ENCODE data around the gene MRPL41.
A peak's percentile ranks its signal among the peaks of the same experiment; 100 is the strongest.
"Not testable (repeated sequence)": the region's sequence is repeated elsewhere in the genome, so short reads cannot be mapped to it uniquely, and the experiment has no call there.

The MRPL41 gene

GRCh38 chr9:137522746-137523455, 28.8 kb upstream of the MRPL41 start:
- no peak for DNase-seq
- no peak for ATAC-seq

GRCh38 chr9:137524161-137524980, 27.3 kb upstream of the MRPL41 start:
- ATAC-seq (no peak), DNase-seq (no peak)

- ATAC-seq (no peak), DNase-seq (no peak)
Observed at GRCh38 chr9:137524981-137525317, 26.7 kb upstream of the MRPL41 start.

- ATAC-seq: no peak
Observed at GRCh38 chr9:137530331-137530730, 21.3 kb upstream of the MRPL41 start.

GRCh38 chr9:137531099-137531765, 20.4 kb upstream of the MRPL41 start:
- ATAC-seq: no peak
- no peak for DNase-seq

More at GRCh38 chr9:137530331-137530730, 21.3 kb upstream of the MRPL41 start:
- DNase-seq: no peak

- not testable (repeated sequence) for ATAC-seq, DNase-seq
Observed at GRCh38 chr9:137532891-137533468, 18.7 kb upstream of the MRPL41 start.

GRCh38 chr9:137534256-137535119, 17.2 kb upstream of the MRPL41 start:
- DNase-seq (peak; percentile 25), ATAC-seq (peak; percentile 63)

GRCh38 chr9:137535120-137535428, 16.6 kb upstream of the MRPL41 start:
- DNase-seq: no peak
- ATAC-seq: no peak

GRCh38 chr9:137536594-137537131, 15.0 kb upstream of the MRPL41 start:
- DNase-seq: peak; percentile 17
- not testable (repeated sequence) for ATAC-seq

GRCh38 chr9:137538058-137538457, 13.6 kb upstream of the MRPL41 start:
- ATAC-seq: no peak
- DNase-seq: no peak

GRCh38 chr9:137540536-137540935, 11.1 kb upstream of the MRPL41 start:
- DNase-seq (no peak), ATAC-seq (no peak)

GRCh38 chr9:137542486-137542885, 9.2 kb upstream of the MRPL41 start:
- DNase-seq (no peak), ATAC-seq (no peak)

- ATAC-seq: no peak
- no peak for DNase-seq
Observed at GRCh38 chr9:137543237-137543963, 8.3 kb upstream of the MRPL41 start.

- ATAC-seq (peak; percentile 63), DNase-seq (no peak)
Observed at GRCh38 chr9:137544176-137544760, 7.4 kb upstream of the MRPL41 start.

- DNase-seq: no peak
Observed at GRCh38 chr9:137545123-137545522, 6.6 kb upstream of the MRPL41 start.

GRCh38 chr9:137547687-137548543, 3.8 kb upstream of the MRPL41 start:
- ATAC-seq (no peak), DNase-seq (no peak)

More at GRCh38 chr9:137545123-137545522, 6.6 kb upstream of the MRPL41 start:
- ATAC-seq: no peak

GRCh38 chr9:137550231-137550621, 1.5 kb upstream of the MRPL41 start, which contains the start of gene PNPLA7:
Gene PNPLA7, minus strand, starts transcription at chr9:137550402. Its CDS starts 205 bp downstream, at chr9:137550197.
- ATAC-seq (no peak), DNase-seq (peak; percentile 55)

- DNase-seq, ATAC-seq: not testable (repeated sequence)
Observed at GRCh38 chr9:137550958-137551263, 768 bp upstream of the MRPL41 start.

GRCh38 chr9:137552022-137552768, 516 bp downstream of the MRPL41 start:
- DNase-seq (peak; percentile 33), ATAC-seq (peak; percentile 3)
